ENCODE measurements around the gene CDK19. TPM values are rescaled to one million over a fixed set of nuclear protein-coding genes. Genes with fewer than 3 reads are reported as not detected.
"Not testable (repeated sequence)": the region's sequence is repeated elsewhere in the genome, so short reads cannot be mapped to it uniquely, and the experiment has no call there.

CDK19 gene
- total RNA-seq, 1 experiment from 2014 or later = 9.2 TPM

- no peak for DNase-seq (ENCODE audit: low read depth, low spot score)
- in situ Hi-C loops (cut with HindIII; ENCODE audit: low pct_unique_long_range_greater_than_20kb, low sequenced_read_pairs) = no loop called here
These were observed 36.9 kb downstream of the CDK19 start for GRCh38 chr6:110778333-110778732.

- in situ Hi-C loops (cut with HindIII; ENCODE audit: low pct_unique_long_range_greater_than_20kb, low sequenced_read_pairs) = no loop called here
These were observed 37.6 kb downstream of the CDK19 start for GRCh38 chr6:110777636-110778035.

GRCh38 chr6:110776413-110776812 is 38.9 kb downstream of the CDK19 start:
- no peak for DNase-seq (ENCODE audit: low read depth, low spot score)
- in situ Hi-C loops (cut with HindIII; ENCODE audit: low pct_unique_long_range_greater_than_20kb, low sequenced_read_pairs) = no loop called here

More at GRCh38 chr6:110777636-110778035, 37.6 kb downstream of the CDK19 start:
- DNase-seq (ENCODE audit: low read depth, low spot score) = no peak

DNA sequence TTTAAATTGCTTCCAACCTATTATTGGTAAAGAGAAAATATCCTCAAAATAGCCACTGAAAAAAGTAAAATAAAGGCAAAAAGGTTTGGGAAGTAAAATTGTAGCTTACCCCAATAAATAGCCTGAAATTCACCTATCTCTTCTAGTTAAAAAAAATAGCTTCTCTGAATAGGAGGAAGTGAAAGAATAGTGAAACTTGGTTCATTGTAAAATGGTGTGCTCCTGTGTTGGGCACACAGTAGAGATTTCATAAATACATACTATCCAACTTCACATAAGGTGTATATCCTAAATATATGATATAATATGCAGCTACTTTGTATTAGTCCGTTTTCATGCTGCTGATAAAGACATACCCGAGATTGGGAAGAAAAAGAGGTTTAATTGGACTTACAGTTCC is 45.3 kb downstream of the CDK19 start:
- no peak for DNase-seq (ENCODE audit: low read depth, low spot score)
- in situ Hi-C loops (cut with HindIII; ENCODE audit: low pct_unique_long_range_greater_than_20kb, low sequenced_read_pairs) = no loop called here

GRCh38 chr6:110768057-110768456 is 47.2 kb downstream of the CDK19 start:
- in situ Hi-C loops (cut with HindIII; ENCODE audit: low pct_unique_long_range_greater_than_20kb, low sequenced_read_pairs) = no loop called here
- no peak for DNase-seq (ENCODE audit: low read depth, low spot score)

DNA sequence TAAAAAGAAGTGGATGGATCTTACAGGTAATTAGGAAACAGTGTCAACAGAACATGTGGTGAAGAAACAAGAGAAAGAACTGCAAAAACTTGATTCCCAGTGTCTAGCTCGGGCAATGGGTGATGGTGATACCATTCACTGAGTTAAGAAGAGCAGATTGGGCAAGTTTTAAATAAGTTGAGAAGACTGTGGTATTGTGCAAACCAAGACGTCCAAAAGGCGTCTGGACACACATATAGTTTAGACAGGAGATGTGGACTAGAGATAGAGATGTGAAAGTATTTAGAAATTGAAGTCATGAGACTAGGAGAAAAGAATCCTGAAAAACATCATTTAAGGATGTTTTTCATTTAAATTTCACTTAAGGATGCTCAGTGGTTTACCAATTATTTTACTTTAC is 53.9 kb downstream of the CDK19 start:
- no peak for DNase-seq (ENCODE audit: low read depth, low spot score)
- in situ Hi-C loops (cut with HindIII; ENCODE audit: low pct_unique_long_range_greater_than_20kb, low sequenced_read_pairs) = no loop called here

DNA sequence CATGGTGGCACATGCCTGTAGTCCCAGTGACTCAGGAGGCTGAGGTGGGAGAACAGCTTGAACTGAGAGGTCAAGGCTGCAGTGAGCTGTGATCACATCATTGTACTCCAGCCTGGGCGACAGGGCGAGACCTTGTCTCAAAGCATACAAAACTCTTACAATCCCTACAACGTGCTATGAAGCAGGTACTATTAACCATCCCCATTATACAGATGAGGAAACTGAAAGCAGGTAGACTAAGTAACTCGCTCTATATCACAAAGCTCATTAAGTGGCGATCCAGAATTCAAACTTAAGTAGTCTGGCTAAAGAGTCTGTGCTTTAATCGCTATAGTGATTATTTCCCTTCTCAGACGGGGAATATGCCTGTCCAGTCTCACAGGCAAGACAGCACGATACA is 54.7 kb downstream of the CDK19 start:
- in situ Hi-C loops (cut with HindIII; ENCODE audit: low pct_unique_long_range_greater_than_20kb, low sequenced_read_pairs) = no loop called here
- DNase-seq (ENCODE audit: low read depth, low spot score) = no peak

- DNase-seq (ENCODE audit: low read depth, low spot score) = peak; percentile 35
- in situ Hi-C loops (cut with HindIII; ENCODE audit: low pct_unique_long_range_greater_than_20kb, low sequenced_read_pairs) = not testable (repeated sequence)
These were observed 55.2 kb downstream of the CDK19 start for GRCh38 chr6:110760098-110760497.

- no peak for DNase-seq (ENCODE audit: low read depth, low spot score)
- in situ Hi-C loops (cut with HindIII; ENCODE audit: low pct_unique_long_range_greater_than_20kb, low sequenced_read_pairs) = no loop called here
These were observed 57.3 kb downstream of the CDK19 start for GRCh38 chr6:110757926-110758325.

DNA sequence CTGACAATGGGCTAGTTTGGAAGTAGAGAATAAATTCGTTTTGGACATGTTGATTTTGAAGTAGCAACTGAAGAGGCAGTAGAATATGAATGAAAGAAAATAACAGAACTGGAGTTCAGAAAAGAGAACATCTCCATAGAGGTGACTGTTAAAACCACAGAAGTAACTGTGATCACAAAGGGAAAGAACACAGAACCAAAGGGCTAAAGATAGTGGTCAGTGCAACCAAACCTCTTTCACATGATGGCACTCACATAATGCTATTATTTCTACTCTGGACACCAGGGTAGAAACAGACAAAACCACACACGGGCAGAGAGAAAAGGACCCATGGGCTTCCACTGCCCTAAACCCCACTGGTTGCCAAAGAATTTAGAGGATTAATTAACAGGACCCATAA is 58.5 kb downstream of the CDK19 start:
- DNase-seq (ENCODE audit: low read depth, low spot score) = no peak
- in situ Hi-C loops (cut with HindIII; ENCODE audit: low pct_unique_long_range_greater_than_20kb, low sequenced_read_pairs) = no loop called here

GRCh38 chr6:110755411-110755834 is 59.8 kb downstream of the CDK19 start:
- in situ Hi-C loops (cut with HindIII; ENCODE audit: low pct_unique_long_range_greater_than_20kb, low sequenced_read_pairs) = no loop called here
- no peak for DNase-seq (ENCODE audit: low read depth, low spot score)

- DNase-seq (ENCODE audit: low read depth, low spot score); in situ Hi-C loops (cut with HindIII; ENCODE audit: low pct_unique_long_range_greater_than_20kb, low sequenced_read_pairs): not testable (repeated sequence)
These were observed 61.2 kb downstream of the CDK19 start for GRCh38 chr6:110753936-110754668.

GRCh38 chr6:110748453-110748852 is 66.8 kb downstream of the CDK19 start:
- no peak for DNase-seq (ENCODE audit: low read depth, low spot score)

GRCh38 chr6:110746680-110747079 is 68.6 kb downstream of the CDK19 start:
- DNase-seq (ENCODE audit: low read depth, low spot score) = no peak
- in situ Hi-C loops (cut with HindIII; ENCODE audit: low pct_unique_long_range_greater_than_20kb, low sequenced_read_pairs) = no loop called here

More at GRCh38 chr6:110748453-110748852, 66.8 kb downstream of the CDK19 start:
- in situ Hi-C loops (cut with HindIII; ENCODE audit: low pct_unique_long_range_greater_than_20kb, low sequenced_read_pairs) = no loop called here

DNA sequence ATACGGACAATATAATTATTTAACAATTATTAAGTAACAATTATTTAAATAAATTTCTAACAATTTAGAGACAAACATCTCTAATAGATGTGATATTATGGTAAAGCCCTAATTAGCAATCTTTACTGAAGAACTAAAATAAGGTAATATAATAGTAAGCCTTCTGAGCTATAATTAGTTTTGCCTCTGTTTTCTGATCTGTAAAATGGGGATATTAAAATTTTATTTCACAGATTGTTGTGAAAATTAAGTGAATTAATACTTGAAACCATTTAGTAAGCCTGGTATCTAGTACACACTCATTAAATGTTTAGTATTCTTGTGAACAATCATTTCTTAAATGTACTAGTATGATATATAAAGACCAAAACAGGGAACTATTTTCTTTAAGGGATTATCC is 70.3 kb downstream of the CDK19 start:
- in situ Hi-C loops (cut with HindIII; ENCODE audit: low pct_unique_long_range_greater_than_20kb, low sequenced_read_pairs) = no loop called here
- no peak for DNase-seq (ENCODE audit: low read depth, low spot score)

GRCh38 chr6:110742552-110742951 is 72.7 kb downstream of the CDK19 start:
- in situ Hi-C loops (cut with HindIII; ENCODE audit: low pct_unique_long_range_greater_than_20kb, low sequenced_read_pairs); DNase-seq (ENCODE audit: low read depth, low spot score): not testable (repeated sequence)

GRCh38 chr6:110741517-110741916 is 73.8 kb downstream of the CDK19 start:
- in situ Hi-C loops (cut with HindIII; ENCODE audit: low pct_unique_long_range_greater_than_20kb, low sequenced_read_pairs) = no loop called here
- DNase-seq (ENCODE audit: low read depth, low spot score) = no peak

DNA sequence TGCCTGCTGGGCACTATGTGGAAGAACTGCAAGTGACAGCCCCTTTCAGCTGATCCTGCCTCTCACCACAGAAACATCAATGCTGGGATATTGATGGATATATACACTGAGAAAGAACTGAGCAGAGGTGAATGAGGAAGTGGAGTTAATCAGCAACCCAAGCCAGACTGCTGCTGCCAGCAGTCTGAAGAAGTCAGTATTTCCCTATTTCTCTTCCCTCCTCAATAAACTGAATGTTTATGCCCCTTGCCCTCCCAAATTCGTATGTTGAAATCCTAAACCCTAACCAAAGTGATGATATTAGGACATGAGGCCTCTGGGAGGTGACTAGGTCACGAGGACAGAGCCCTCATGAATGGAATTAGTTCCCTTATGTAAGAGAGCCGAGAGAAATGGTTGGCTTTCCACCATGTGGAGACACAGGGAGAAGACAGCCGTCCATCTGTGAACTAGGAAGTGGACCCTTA is 76.3 kb downstream of the CDK19 start:
- in situ Hi-C loops (cut with HindIII; ENCODE audit: low pct_unique_long_range_greater_than_20kb, low sequenced_read_pairs) = no loop called here
- DNase-seq (ENCODE audit: low read depth, low spot score) = no peak

DNA sequence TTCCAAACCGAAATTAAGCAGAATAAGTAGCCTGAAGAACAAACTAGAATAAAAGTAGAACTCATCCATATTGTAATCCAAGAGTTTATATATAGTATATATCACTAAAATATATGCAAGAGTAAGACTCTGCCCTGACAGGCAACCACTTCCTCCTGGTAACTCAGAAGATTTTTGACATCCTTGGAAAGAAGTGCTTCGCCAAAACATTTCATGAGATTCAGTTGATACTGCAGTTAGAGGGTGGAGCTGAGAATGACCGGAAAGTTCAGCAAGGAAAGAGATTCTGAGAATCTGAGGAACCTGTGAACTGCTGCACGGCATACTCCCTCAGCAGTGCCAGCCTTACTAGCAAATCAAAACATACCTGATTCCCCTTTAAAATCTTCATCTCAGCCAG is 79.6 kb downstream of the CDK19 start:
- in situ Hi-C loops (cut with HindIII; ENCODE audit: low pct_unique_long_range_greater_than_20kb, low sequenced_read_pairs) = no loop called here
- no peak for DNase-seq (ENCODE audit: low read depth, low spot score)

Measured in SK-MEL-5 (cell line).